Neuronal stem cell (in vitro differentiated cells): ENCODE results near the gene APOA1.

Source experiments
- DNase-seq: peaks from one replicate; pipeline ENCODE4 v3.0.0-alpha.2; 2013; ENCODE audit warnings: low spot score
- H2AFZ ChIP-seq: one replicate; pipeline ENCODE4 v1.6.1; 2013; ENCODE audit warnings: mild to moderate bottlenecking, low read length, inconsistent platforms
- H2AK5ac ChIP-seq: 2 replicates; pipeline ENCODE4 v1.6.1; 2013; ENCODE audit warnings: low read depth, mild to moderate bottlenecking, inconsistent platforms, low read length, moderate library complexity, mixed read lengths
- H2BK120ac ChIP-seq: 2 replicates; pipeline ENCODE4 v1.6.1; 2013; ENCODE audit warnings: low read depth, mild to moderate bottlenecking, inconsistent platforms, low read length, moderate library complexity, mixed read lengths
- H2BK12ac ChIP-seq: one replicate; pipeline ENCODE4 v1.6.1; 2013; ENCODE audit warnings: low read length, inconsistent platforms
- H2BK15ac ChIP-seq: 2 replicates; pipeline ENCODE4 v1.6.1; 2013; ENCODE audit warnings: mild to moderate bottlenecking, low read length, inconsistent platforms, mixed read lengths
- H2BK5ac ChIP-seq: one replicate; pipeline ENCODE4 v1.6.1; 2013; ENCODE audit warnings: inconsistent platforms, mild to moderate bottlenecking, low read length, moderate library complexity
- H3K14ac ChIP-seq: one replicate; pipeline ENCODE4 v1.6.1; 2013; ENCODE audit warnings: low read length, inconsistent platforms
- H3K18ac ChIP-seq: 2 replicates; pipeline ENCODE4 v1.6.1; 2013; ENCODE audit warnings: low read length, inconsistent platforms
- H3K23ac ChIP-seq: 2 replicates; pipeline ENCODE4 v1.6.1; 2013; ENCODE audit warnings: low read depth, mild to moderate bottlenecking, mixed read lengths, low read length, inconsistent platforms; ENCODE audit not compliant: poor library complexity
- H3K27ac ChIP-seq: replicated peaks from 3 replicates; pipeline ENCODE4 v1.5.1; 2013; ENCODE audit warnings: low read length, inconsistent platforms
- H3K27me3 ChIP-seq, 3 experiments: 2 replicates each; pipeline ENCODE4 v1.6.1; 2013; ENCODE audit warnings: low read length in 3 of 3, mild to moderate bottlenecking in 2 of 3, inconsistent platforms in 1 of 3, low read depth in 1 of 3, mixed read lengths in 1 of 3, moderate library complexity in 1 of 3; ENCODE audit not compliant: control insufficient read depth in 3 of 3, insufficient read depth in 3 of 3
- H3K36me3 ChIP-seq, 2 donors: replicated peaks in 1 of 2; 2 replicates each; pipeline ENCODE4 v1.6.1; 2013; ENCODE audit warnings: low read length in 2 of 2; ENCODE audit not compliant: control insufficient read depth in 2 of 2, insufficient read depth in 2 of 2
- H3K4ac ChIP-seq: 2 replicates; pipeline ENCODE4 v1.6.1; 2013; ENCODE audit warnings: inconsistent platforms, mild to moderate bottlenecking, low read length, moderate library complexity
- H3K4me1 ChIP-seq, 2 donors: 1 replicate in 1 of 2; 2 replicates in 1 of 2; pipeline ENCODE4 v1.6.1; 2013; ENCODE audit warnings: low read length in 2 of 2, low read depth in 1 of 2; ENCODE audit not compliant: control insufficient read depth in 2 of 2, insufficient read depth in 1 of 2
- H3K4me2 ChIP-seq: one replicate; pipeline ENCODE4 v1.6.1; 2013; ENCODE audit warnings: mild to moderate bottlenecking, low read length, inconsistent platforms; ENCODE audit not compliant: insufficient read depth, poor library complexity, severe bottlenecking
- H3K4me3 ChIP-seq, 2 donors: 2 replicates each; pipeline ENCODE4 v1.5.1; 2013; ENCODE audit warnings: low read length in 2 of 2, mild to moderate bottlenecking in 2 of 2, inconsistent platforms in 1 of 2, moderate library complexity in 1 of 2
- H3K79me1 ChIP-seq: one replicate; pipeline ENCODE4 v1.6.1; 2013; ENCODE audit warnings: low read depth, mild to moderate bottlenecking, inconsistent platforms, low read length, moderate library complexity
- H3K9ac ChIP-seq: one replicate; pipeline ENCODE4 v1.6.1; 2013; ENCODE audit warnings: mild to moderate bottlenecking, low read depth, low read length, inconsistent platforms; ENCODE audit not compliant: poor library complexity
- H3K9me3 ChIP-seq, 2 donors: replicated peaks in 1 of 2; 2 replicates each; pipeline versions ENCODE3 to v1.6.1; 2013; ENCODE audit warnings: low read length in 2 of 2, mild to moderate bottlenecking in 2 of 2, inconsistent platforms in 1 of 2, low read depth in 1 of 2, mixed read lengths in 1 of 2, moderate library complexity in 1 of 2; ENCODE audit not compliant: control insufficient read depth in 2 of 2, insufficient read depth in 1 of 2
- H4K8ac ChIP-seq: one replicate; pipeline ENCODE4 v1.6.1; 2013; ENCODE audit warnings: low read depth, mild to moderate bottlenecking, inconsistent platforms, low read length, moderate library complexity
- H4K91ac ChIP-seq: one replicate; pipeline ENCODE4 v1.6.1; 2013; ENCODE audit warnings: low read length, low read depth, mild to moderate bottlenecking, inconsistent platforms; ENCODE audit not compliant: poor library complexity
- WGBS, 2 donors: extraction: QIAGEN DNeasy Blood & Tissue Kit; methylation state at CpG; one replicate each; pipeline ENCODE4 v1.1.7; 2013; ENCODE audit warnings: missing lambda C conversion rate in 2 of 2, mixed read lengths in 1 of 2; ENCODE audit not compliant: insufficient read length in 2 of 2, insufficient replicate concordance in 1 of 2; ENCODE audit errors: extremely low coverage in 2 of 2; 5-methylcytosine and 5-hydroxymethylcytosine counted together

The APOA1 gene

GRCh38 chr11:116860303-116860702 lies 22.9 kb upstream of the APOA1 start:
- Histone ChIP-seq H3K4me1 (no peaks in the 10 kb centered on the region), H2BK15ac (no peak overlapping the region), H3K9me3 (peaks cover 0 to 3% of the 10 kb centered on the region in 2 donors), H3K9ac (no peak overlapping the region), H4K8ac (no peak overlapping the region), H3K18ac (no peak overlapping the region), H2BK12ac (no peak overlapping the region), H2AFZ (no peak overlapping the region), H3K4me3 (no peak overlapping the region), H3K27me3 (no peaks in the 10 kb centered on the region), H2BK5ac (no peak overlapping the region), H3K4me2 (no peak overlapping the region), H3K36me3 (peaks cover 56 to 91% of the 10 kb centered on the region in 2 donors), H3K4ac (no peak overlapping the region), H3K27ac (no peak overlapping the region), H3K14ac (no peak overlapping the region), H3K79me1 (peaks cover 4% of the 10 kb centered on the region), H2AK5ac (no peak overlapping the region), H3K23ac (no peak overlapping the region), H4K91ac (no peak overlapping the region), H2BK120ac (no peak overlapping the region)
- no CpG with 5 or more reads among the region's 6 CpGs for WGBS, 2 donors
- no peak for DNase-seq

GRCh38 chr11:116859175-116859574 lies 21.8 kb upstream of the APOA1 start:
- peaks cover 0 to 3% of the 10 kb centered on the region in 2 donors for H3K9me3 ChIP-seq
- H2BK15ac ChIP-seq: no peak overlapping the region
- no peak overlapping the region for H3K18ac ChIP-seq
- no CpG with 5 or more reads among the region's 8 CpGs for WGBS, 2 donors
- H3K14ac ChIP-seq: peak overlapping the region; percentile 75
- H4K8ac ChIP-seq: no peak overlapping the region
- no peak overlapping the region for H3K4ac ChIP-seq
- H2BK5ac ChIP-seq: no peak overlapping the region
- H2AK5ac ChIP-seq: no peak overlapping the region
- peaks cover 54 to 90% of the 10 kb centered on the region in 2 donors for H3K36me3 ChIP-seq
- H3K4me1 ChIP-seq: no peaks in the 10 kb centered on the region
- no peak overlapping the region for H4K91ac ChIP-seq
- no peak overlapping the region for H2AFZ ChIP-seq
- H2BK12ac ChIP-seq: no peak overlapping the region
- H3K79me1 ChIP-seq: peaks cover 4% of the 10 kb centered on the region
- H3K4me3 ChIP-seq: peak overlapping the region in 1 of 2 donors; percentile 1
- H3K27ac ChIP-seq: no peak overlapping the region
- H3K23ac ChIP-seq: no peak overlapping the region
- H3K27me3 ChIP-seq: no peaks in the 10 kb centered on the region
- H3K4me2 ChIP-seq: no peak overlapping the region
- no peak overlapping the region for H2BK120ac ChIP-seq
- no peak for DNase-seq
- H3K9ac ChIP-seq: no peak overlapping the region

GRCh38 chr11:116857936-116858335 lies 20.5 kb upstream of the APOA1 start:
- H2BK5ac ChIP-seq: no peak overlapping the region
- no peak overlapping the region for H3K4me2 ChIP-seq
- H2AK5ac ChIP-seq: no peak overlapping the region
- H2BK120ac ChIP-seq: no peak overlapping the region
- peaks cover 4% of the 10 kb centered on the region for H3K79me1 ChIP-seq
- H3K18ac ChIP-seq: no peak overlapping the region
- no peak overlapping the region for H3K27ac ChIP-seq
- no peak overlapping the region for H3K23ac ChIP-seq
- peaks cover 0 to 3% of the 10 kb centered on the region in 2 donors for H3K9me3 ChIP-seq
- H3K4me1 ChIP-seq: no peaks in the 10 kb centered on the region
- DNase-seq: no peak
- H3K14ac ChIP-seq: no peak overlapping the region
- WGBS, 2 donors: no CpG with 5 or more reads among the region's 7 CpGs
- H4K8ac ChIP-seq: no peak overlapping the region
- peaks cover 53 to 89% of the 10 kb centered on the region in 2 donors for H3K36me3 ChIP-seq
- H3K27me3 ChIP-seq: no peaks in the 10 kb centered on the region
- no peak overlapping the region for H3K9ac ChIP-seq
- H2BK15ac ChIP-seq: no peak overlapping the region
- H2BK12ac ChIP-seq: no peak overlapping the region
- no peak overlapping the region for H4K91ac ChIP-seq
- no peak overlapping the region for H2AFZ ChIP-seq
- no peak overlapping the region for H3K4me3 ChIP-seq
- no peak overlapping the region for H3K4ac ChIP-seq

- no peak overlapping the region for H3K9ac ChIP-seq
- no peak overlapping the region for H3K4me3 ChIP-seq
- no peak overlapping the region for H3K14ac ChIP-seq
- H3K9me3 ChIP-seq: peaks cover 0 to 3% of the 10 kb centered on the region in 2 donors
- H2BK12ac ChIP-seq: no peak overlapping the region
- H3K23ac ChIP-seq: no peak overlapping the region
- WGBS, 2 donors: no CpG with 5 or more reads among the region's 2 CpGs
- H2AK5ac ChIP-seq: no peak overlapping the region
- H4K8ac ChIP-seq: no peak overlapping the region
- H2BK5ac ChIP-seq: no peak overlapping the region
- H3K27me3 ChIP-seq: no peaks in the 10 kb centered on the region
- H2BK120ac ChIP-seq: no peak overlapping the region
- peaks cover 4% of the 10 kb centered on the region for H3K79me1 ChIP-seq
- no peak for DNase-seq
- H2AFZ ChIP-seq: no peak overlapping the region
- no peaks in the 10 kb centered on the region for H3K4me1 ChIP-seq
- no peak overlapping the region for H2BK15ac ChIP-seq
- no peak overlapping the region for H3K4me2 ChIP-seq
- peaks cover 50 to 88% of the 10 kb centered on the region in 2 donors for H3K36me3 ChIP-seq
- H4K91ac ChIP-seq: no peak overlapping the region
- no peak overlapping the region for H3K18ac ChIP-seq
- H3K4ac ChIP-seq: no peak overlapping the region
- H3K27ac ChIP-seq: no peak overlapping the region
Observed at GRCh38 chr11:116857316-116857715, 19.9 kb upstream of the APOA1 start.
